NOMO-1 treated with dmso at 0.1 percent for 144 hours (cell line): Measurements from ENCODE around the gene RGS16.
"Not testable (repeated sequence)": the region's sequence is repeated elsewhere in the genome, so short reads cannot be mapped to it uniquely, and the experiment has no call there.

ENCODE experiments used
- DNase-seq: peaks from one replicate; lab custom pipeline; 2025; ENCODE audit not compliant: unreplicated experiment; lab: John Stamatoyannopoulos, UW

Gene RGS16, protein sequence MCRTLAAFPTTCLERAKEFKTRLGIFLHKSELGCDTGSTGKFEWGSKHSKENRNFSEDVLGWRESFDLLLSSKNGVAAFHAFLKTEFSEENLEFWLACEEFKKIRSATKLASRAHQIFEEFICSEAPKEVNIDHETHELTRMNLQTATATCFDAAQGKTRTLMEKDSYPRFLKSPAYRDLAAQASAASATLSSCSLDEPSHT

DNA sequence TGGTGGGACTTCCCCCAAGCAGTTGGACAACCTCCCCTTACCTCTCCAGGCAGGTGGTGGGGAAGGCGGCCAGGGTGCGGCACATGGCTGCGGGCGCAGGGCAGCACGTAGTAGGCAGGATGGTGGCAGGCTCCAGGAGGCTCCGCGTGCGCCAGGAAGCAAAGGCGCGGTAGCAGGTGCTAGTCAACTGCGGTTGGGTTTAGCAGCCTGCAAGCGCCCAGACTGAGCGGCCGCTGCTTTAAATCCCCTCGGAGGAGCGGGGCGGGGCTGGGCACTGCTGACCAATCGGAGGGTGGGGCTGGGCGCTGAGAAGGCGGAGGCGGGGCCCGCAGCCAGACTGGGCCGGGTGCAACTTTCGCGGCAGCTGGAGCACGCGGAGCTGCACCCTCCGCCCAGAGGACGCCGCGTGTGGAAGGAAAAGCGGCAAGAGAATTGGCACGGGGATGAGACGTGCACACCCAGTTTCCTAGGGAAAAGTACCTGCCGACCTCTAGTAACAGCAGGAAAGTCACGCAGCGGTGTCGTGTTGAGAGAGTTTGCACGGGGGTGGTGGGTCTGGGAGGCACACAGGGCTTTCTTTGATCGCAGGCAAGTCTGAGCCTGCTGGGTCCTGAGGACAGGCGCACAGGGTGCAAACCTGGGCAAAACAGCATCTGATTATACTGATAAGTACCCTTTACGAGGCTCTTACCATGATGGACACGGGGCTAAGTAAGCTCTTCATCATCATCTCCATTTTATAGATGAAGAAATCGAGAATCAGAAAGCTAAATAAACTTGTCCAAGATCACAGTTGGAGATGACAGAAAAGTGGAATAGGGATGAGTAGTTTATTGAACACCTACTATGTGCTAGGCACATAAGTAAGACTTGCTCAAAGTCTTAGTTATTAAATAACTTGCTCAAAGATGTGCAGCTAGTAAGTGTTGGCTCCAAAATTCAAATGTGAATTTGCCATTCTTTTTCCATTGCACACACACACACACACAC lies at the start of gene RGS16:
Gene RGS16, minus strand, starts transcription at position 215 of the 990 bp plus-strand sequence. Its CDS starts 130 bp downstream, at position 85.
- DNase-seq = peak; percentile 91

DNA sequence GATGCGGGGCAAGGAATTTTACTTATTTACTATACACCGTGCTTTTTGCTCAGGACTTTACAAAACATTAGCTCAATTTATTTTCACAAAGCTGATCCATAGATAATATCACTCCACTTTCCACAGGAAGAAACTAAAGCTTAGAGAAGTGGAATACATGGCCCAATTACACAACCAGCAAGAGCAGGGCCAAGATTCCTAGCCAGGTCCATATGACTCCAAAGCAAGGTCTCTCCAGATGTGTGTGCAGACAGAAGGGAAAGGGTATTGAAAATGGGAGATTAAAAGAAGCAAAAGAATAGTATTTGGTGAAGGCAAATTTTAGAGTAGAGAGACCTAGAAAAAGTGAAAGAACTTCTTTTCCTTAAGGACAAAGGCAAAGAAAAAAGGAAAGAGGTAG lies 49.8 kb upstream of the RGS16 start:
- DNase-seq = no peak

DNA sequence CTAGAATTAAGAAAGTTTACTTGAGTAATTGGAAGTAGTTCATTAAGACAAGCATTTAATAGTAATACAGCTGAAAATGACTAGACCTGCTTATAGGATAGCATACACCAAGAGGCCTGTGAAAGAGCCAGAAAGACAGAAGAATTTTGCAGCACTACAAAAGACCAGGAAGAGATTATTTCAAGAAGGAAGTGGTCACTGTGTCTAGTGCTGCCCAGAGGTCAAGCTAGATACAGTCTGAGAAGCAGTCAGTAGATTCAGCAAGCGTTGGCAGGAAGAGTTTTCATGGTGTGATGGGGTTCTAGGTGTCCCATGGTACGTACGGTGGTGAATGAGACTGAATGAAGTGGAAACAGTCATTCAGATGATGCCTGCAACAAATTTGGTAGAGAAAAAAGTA lies 48.7 kb upstream of the RGS16 start:
- no peak for DNase-seq

DNA sequence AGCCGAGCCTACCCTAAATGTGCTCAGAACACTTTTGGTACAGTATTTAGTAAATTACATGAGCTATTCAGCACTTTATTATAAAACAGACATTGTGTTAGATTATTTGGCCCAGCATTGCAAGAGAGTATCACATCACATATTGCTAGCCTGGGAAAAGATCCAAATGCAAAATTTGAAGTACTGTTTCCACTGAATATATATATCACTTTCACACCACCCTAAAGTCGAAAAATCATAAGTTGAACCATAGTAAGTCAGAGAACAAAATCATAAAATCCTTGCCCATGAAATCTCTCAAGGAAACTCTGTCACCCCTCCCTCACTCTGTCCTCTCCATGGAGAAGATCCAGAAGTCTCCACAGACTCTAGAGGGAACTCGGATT lies 47.1 kb upstream of the RGS16 start:
- no peak for DNase-seq

DNA sequence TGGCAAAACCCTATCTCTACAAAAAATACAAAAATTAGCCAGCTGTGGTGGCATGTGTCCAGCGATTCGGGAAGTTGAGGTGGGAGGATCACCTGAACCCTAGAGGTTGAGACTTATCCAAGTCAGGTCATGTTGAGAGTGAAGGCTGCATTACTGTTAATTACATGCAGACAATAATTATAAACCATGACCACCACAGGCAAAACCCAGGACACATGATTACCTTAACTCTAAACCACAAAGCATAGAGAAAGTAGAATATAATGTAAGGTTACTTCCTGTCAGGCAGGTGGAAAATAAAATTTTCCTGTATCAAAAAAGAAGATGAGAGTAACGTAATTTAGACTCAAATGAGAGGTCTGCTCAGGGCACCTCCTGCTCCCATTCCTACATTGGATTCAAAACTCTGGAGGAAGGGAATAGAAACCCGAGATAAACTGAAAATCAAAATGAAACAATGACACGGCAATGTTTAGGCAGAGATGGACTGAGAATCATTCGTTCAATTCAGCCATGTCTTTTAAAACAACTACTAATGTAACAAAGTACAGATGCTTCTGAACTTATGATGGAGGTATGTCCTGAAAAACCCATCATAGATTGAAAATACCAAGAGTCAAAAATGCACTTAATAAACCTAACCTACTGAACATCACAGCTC lies 46.6 kb upstream of the RGS16 start:
- DNase-seq = no peak

DNA sequence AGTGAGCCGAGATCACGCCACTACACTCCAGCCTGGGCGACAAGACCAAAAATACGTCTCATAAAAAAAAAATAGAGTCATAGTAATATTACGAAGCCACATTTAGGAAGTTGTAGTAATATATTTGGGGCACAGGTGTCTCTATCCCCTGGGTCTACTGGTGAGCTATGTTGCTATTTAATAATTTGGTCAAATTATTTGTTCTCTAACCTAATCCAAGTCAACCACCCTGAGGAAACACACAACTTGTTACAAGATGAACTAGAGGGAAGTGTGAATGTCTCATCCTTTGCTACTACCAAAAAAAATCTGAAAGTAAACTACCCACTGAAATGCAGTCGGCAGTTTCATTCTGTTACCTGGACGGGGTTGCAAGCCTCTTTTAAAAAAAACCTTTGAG lies 44.9 kb upstream of the RGS16 start:
- DNase-seq = no peak

DNA sequence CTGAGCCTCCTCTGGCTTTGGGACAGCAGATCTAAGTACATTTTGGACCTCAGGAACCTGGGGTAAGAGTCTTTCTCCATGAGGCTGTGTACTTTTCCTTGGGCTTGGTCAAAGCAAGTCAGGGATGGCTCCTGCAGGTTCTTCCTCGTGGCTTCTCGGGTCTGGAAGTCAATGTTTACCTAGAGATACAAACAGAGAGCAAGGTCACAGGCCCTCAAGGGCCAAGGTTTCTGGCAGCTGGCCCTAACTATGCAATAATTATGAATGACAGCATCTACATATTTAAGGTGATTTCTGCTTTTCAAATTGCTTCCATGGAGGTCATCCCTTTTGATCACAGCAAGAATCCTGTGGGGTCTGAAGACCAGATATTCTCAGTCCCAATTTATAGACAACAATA lies 42.5 kb upstream of the RGS16 start:
- DNase-seq = no peak

DNA sequence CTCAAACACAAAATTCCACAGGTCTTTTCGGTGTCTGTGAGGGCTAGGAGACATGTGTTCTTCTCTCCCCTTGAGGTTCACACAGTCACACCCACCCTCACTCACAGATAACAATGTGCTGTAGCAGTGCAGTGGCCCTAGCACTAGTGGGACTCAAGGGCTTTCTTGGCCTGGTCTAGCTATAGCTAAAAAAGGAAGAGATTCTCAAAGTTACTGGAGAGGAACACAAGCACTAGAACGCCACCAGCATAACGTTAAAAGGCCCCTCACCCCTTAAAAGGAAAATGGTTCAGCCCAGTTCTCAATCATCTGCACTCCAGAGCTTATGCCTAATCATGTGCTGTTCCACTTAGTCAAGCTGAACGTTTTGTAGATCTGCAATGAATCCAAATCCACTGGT lies 40.7 kb upstream of the RGS16 start:
- DNase-seq = no peak

DNA sequence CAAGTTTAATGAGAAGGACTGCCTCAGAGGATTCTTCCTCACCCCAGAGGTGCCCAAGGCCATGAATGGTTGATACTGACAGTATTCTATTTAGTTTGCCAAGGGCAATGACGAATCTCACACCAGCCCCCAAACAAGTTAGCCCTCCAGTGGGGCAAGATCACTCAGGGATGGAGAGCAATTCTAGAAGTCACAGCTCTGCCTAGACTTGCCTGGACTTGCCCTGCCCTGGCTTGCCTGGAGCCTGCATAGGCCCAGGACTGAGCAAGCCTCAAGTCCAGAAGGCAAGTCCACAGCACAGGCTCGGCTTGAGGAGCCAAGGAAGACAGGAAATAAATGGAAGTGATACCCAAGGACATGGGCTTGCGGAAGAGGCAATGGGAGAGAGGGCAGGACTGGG lies 39.5 kb upstream of the RGS16 start:
- DNase-seq = no peak

DNA sequence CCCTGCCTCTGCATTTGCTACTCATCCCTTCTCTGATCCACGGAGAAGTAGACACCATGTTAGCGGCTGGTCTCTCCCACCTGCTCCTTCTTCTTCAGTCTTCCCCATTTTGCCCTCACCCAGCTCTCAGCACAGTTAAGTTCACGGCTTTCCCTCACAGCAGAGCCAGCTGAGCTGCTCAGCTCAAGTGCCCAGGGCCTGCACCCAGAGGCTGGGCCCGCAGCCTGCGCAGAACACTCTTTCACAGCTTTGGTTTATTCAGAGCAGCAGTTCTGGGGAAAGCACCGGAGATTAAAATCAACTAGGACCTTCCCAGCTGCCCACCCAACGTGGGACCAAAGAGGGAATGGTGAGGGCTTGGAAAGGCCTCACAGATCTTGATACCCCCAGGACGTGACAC lies 38.3 kb upstream of the RGS16 start:
- no peak for DNase-seq

DNA sequence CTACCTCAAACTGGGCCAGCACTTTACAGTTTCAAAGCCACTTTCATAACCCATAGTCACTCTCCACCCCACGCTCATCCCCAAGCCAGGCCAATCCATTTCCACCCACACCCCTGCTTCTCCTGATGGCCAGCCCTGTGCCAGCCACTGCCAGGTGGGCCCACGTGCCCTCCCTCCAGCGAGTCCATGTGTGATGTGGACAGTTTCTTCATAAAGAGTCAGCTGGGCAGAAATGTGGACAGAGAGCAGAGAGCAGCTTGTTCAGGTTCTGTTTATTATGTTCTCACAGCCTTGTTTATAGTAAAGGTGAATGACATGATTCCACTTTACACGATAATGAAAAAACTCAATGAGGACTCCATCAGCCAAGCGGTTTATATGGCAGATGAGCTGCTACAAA lies 37.4 kb upstream of the RGS16 start:
- DNase-seq = no peak

DNA sequence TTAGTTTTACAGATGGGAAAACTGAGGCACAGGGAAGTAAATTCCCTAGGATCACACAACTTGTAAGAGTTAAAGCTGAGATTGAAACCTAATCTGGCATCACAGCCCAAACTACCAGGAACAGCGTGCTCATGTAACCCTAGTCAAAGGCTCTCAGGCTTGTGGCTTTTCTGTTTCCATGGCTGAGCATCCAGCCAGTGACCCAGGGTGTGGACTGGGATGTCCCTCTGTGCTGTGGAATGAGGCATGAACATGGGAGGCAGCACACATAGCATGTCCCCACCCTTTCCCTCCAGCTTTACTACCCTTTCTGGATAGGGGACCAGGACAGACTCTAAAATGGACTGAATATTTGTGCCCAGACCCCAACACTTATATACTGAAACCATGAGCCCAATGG lies 35.1 kb upstream of the RGS16 start:
- DNase-seq = no peak

DNA sequence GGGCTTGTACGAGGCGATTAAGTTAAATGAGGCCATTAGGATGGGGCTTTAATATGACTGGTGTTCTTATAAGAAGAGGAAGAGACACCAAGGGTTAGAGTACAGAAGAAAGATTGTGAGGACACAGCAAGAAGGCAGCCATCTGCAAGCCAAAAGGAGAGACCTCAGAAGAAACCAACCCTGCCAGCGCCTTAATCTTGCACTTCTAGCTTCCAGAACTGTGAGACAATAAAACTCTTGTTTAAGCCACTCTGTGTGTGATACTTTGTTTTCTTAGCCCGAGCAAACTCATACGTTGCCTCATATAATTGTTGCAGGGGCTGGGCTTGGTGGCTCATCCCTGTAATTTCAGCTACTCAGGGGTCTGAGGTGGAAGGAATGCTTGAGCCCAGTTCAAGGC lies 33.6 kb upstream of the RGS16 start:
- DNase-seq = no peak

DNA sequence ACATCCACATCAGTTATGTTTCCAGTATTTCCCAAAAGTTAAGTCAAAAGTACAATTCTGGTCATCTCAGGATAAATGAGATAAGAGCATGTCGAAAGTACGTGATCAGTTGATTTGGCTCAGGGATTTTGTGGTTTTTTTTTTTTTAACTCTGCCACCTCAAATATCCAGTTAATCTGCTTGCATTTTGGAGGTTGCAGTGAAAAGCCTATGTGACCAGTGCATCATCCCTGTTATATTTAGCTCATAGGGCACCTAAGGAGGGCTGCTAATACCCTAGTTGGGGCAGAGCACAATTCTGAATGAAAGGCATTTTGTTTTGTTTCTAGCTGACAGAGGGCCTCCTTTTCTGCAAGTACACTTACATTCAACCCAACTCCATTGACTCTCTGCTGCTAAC lies 31.7 kb upstream of the RGS16 start:
- DNase-seq = no peak

DNA sequence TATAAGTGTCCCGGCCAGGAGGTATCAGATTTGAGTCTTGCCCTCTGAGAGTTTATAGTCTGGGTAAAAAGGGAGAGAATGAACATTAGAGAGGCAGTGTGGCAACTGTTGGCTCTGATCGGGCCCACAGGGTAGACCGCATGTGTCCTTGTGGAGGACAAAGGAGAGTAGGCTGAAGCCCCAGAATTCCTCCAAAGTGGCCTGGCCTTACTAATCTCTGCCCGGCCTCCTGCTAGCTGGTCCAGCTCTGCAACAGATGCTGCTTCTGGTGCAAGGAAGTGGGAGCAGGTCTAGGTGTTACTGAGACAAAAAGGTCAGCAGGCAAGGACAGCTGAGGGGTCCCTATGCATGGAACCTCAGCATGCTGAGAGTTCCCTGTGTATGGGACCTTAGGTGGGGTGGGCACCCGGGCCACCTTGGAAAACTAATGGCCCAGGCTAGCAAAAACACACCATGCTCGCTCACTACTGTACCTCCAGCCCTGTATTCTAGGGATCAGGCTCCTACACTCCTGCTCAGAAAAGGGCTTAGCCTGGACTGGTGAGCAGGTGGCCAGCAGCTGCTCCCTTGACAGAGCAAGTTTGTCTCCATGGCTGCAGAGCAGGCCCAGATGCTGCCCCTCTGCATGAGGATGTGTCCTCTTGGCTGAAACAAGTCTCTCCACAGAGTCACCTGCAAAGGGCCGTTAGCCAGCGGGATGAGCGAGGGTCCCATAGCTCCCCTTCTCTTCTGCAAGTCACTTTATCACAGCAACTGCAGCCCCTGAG lies 30.3 kb upstream of the RGS16 start:
- no peak for DNase-seq

DNA sequence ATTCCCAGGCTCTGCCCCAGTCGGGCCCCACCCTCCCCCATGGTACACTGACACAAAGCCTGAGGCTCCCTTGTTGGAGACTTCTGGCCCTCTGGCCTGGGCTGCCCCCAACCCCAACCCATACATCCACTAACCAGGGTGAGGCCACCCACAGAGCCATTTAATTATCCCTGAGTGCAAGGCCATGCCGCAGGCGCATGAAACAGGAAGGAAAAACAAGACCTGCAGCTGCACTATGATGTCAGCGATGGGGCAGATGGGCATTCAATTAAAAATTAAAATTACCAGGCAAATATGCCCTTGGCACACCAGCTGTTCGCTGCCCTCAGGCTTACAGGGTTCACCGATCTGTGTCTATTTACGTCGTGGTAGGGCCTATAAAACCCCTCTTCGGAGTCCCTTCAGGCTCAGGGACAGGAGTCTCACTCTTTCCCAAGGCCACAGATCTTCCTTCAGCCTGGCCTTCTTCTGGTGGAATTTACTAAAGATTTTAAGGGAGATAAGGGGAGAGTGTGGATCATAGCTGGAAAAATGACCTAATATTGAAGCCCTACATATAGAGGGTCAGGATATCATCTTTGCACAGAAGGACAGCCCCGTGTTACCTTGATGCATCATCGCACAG lies 29.6 kb upstream of the RGS16 start:
- no peak for DNase-seq

DNA sequence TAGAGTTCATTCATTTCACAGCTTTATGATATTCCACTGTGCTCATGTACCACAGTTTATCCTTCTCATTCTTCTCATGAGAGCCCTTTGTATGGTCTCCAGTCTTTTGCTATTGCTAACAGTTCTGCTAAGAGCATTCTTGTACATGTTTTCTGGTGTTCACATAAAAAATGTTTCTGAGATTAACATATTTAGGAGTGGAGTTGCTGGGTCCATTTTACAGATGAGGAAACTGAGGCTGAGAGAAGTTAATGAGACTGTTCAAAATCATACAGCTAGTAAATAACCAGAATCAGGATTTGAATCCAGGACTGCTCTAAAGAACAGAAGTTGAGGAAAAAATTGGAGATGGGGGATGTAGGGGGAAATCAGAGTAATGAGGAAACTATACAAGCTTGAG lies 28.8 kb upstream of the RGS16 start:
- DNase-seq = no peak

DNA sequence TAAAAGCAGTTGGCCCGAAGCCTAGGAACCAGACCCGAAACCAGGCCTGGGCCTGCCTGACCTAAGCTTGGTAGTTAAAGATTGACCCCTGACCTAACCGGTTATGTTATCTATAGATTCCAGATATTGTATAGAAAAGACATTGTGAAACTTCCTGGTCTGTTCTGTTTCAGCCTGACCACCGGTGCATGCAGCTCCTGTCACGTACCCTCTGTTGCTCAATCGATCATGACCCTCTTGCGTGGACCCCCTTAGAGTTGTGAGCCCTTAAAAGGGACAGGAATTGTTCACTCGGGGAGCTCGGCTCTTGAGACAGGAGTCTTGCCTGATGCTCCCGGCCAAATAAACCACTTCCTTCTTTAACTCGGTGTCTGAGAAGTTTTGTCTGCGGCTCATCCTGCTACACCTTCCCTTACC lies 28.3 kb upstream of the RGS16 start:
- not testable (repeated sequence) for DNase-seq

DNA sequence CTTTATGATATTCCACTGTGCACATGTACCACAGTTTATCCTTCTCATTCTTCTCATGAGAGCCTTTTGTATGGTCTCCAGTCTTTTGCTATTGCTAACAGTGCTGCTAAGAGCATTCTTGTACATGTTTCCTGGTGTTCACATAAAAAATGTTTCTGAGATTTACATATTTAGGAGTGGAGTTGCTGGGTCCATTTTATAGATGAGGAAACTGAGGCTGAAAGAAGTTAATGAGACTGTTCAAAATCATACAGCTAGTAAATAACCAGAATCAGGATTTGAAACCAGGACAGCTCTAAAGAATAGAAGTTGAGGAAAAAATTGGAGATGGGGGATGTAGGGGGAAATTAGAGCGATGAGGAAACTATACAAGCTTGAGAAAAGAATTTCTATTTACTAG lies 27.8 kb upstream of the RGS16 start:
- DNase-seq = no peak

DNA sequence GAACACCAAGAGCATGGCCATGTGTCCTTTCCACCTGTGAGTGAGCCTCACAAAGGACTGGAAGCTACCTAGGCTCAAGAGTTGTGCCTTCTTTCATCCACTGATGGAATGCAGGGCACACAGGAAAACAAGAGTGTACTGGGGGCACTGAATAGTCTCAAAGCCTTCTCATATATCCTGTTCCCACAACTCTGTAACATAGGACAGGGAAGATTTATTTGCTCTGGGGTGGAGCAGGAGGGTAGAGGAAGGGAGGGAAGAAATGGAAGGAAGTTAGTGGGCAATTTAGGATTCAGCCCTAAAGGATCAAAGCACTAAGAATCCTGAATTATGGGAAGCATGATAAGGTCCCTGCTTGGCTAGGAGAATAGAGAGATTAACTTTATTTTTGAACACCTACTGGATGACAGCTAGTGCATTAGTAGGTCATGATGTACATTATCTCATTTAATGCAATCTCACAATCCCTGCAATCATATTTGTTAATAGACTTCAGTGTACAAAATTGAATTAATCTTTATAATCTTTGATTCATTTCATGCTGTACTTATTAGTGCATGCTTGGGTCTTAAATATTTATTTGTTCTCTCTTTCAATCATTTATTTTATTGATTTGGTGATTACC lies 27.0 kb upstream of the RGS16 start:
- DNase-seq = no peak
